GM23248 (cell line): Measurements from ENCODE around the gene CGREF1. TPM values are rescaled to one million over a fixed set of nuclear protein-coding genes. Genes with fewer than 3 reads are reported as not detected.

Source experiments
- DNase-seq: peaks from one replicate; pipeline ENCODE4 v3.0.0-alpha.2; 2015
- H2AFZ ChIP-seq: fragments of 200-600 bp; sonication (generic); 2 replicates; pipeline ENCODE4 v1.6.1; 2016; ENCODE audit warnings: antibody characterized with exemption
- H3F3A ChIP-seq: fragments of 200-600 bp; sonication (generic); 2 replicates; pipeline ENCODE4 v1.6.1; 2016; ENCODE audit warnings: mild to moderate bottlenecking, antibody characterized with exemption, mixed run types; ENCODE audit not compliant: insufficient read depth
- H3K27ac ChIP-seq: fragments of 200-600 bp; sonication (generic); 2 replicates; pipeline ENCODE4 v1.5.1; 2016; ENCODE audit warnings: mild to moderate bottlenecking
- H3K27me3 ChIP-seq: fragments of 200-600 bp; sonication (generic); replicated peaks from 2 replicates; pipeline ENCODE4 v1.6.1; 2016; ENCODE audit warnings: mild to moderate bottlenecking; ENCODE audit not compliant: insufficient read depth
- H3K36me3 ChIP-seq: fragments of 200-600 bp; sonication (generic); 2 replicates; pipeline ENCODE4 v1.6.1; 2016; ENCODE audit warnings: low read depth, mild to moderate bottlenecking
- H3K4me1 ChIP-seq: fragments of 200-600 bp; sonication (generic); 2 replicates; pipeline ENCODE4 v1.6.1; 2016; ENCODE audit warnings: mild to moderate bottlenecking; ENCODE audit not compliant: insufficient read depth
- H3K4me2 ChIP-seq: fragments of 200-600 bp; sonication (generic); one replicate; pipeline ENCODE4 v1.6.1; 2016; ENCODE audit warnings: mild to moderate bottlenecking; ENCODE audit not compliant: unreplicated experiment
- H3K4me3 ChIP-seq: fragments of 200-600 bp; sonication (generic); 2 replicates; pipeline ENCODE4 v1.5.1; 2016; ENCODE audit warnings: mild to moderate bottlenecking
- H3K79me2 ChIP-seq: fragments of 200-600 bp; sonication (generic); 2 replicates; pipeline ENCODE4 v1.6.1; 2016; ENCODE audit warnings: mild to moderate bottlenecking; ENCODE audit not compliant: insufficient read depth
- H3K9ac ChIP-seq: fragments of 200-600 bp; sonication (generic); 2 replicates; pipeline ENCODE4 v1.6.1; 2016; ENCODE audit warnings: mild to moderate bottlenecking
- H3K9me2 ChIP-seq: fragments of 200-600 bp; sonication (generic); 2 replicates; pipeline ENCODE4 v1.6.1; 2016; ENCODE audit warnings: mixed run types, mild to moderate bottlenecking, moderate library complexity; ENCODE audit not compliant: insufficient read depth
- H3K9me3 ChIP-seq: fragments of 200-600 bp; sonication (generic); one replicate; pipeline ENCODE4 v1.6.1; 2017; ENCODE audit warnings: low read depth
- H4K20me1 ChIP-seq: fragments of 200-600 bp; sonication (generic); 2 replicates; pipeline ENCODE4 v1.6.0; 2016; ENCODE audit not compliant: insufficient read depth
- EZH2 ChIP-seq: fragments of 200-600 bp; sonication (generic); IDR thresholded peaks from 2 replicates; pipeline ENCODE4 v1.6.1; 2018; ENCODE audit warnings: antibody characterized with exemption, mild to moderate bottlenecking; ENCODE audit not compliant: insufficient read depth, poor library complexity, severe bottlenecking
- EZH2phosphoT487 ChIP-seq: fragments of 200-600 bp; sonication (generic); IDR thresholded peaks from 2 replicates; pipeline ENCODE4 v1.6.1; 2018; ENCODE audit warnings: antibody characterized with exemption, moderate library complexity, mild to moderate bottlenecking, low read depth; ENCODE audit not compliant: insufficient read depth
- WGBS, 2 experiments: methylation state at CpG; one replicate each; pipeline ENCODE4 v1.1.6; 2015 to 2017; ENCODE audit warnings: low lambda C conversion rate in 2 of 2, low coverage in 1 of 2; ENCODE audit errors: missing lambda C conversion rate in 2 of 2; 5-methylcytosine and 5-hydroxymethylcytosine counted together
- in situ Hi-C: fragments of 300-500 bp; cut with MboI; formaldehyde crosslinking; loops from 2 replicates; pipeline ENCODE4 v1.15.0; 2020
- polyA plus RNA-seq: library from polyadenylated mRNA; unstranded; fragments of >200 nt; fragmentation: Nextera tagmentation; extraction: Ambion mirVana; gene quantifications from 2 replicates; pipeline ENCODE4 v1.2.1, GENCODE V29; 2016
- total RNA-seq: library from RNA; depleted of rRNA; stranded (reverse); fragments of >200 nt; shearing (Covaris generic); gene quantifications from 2 replicates; pipeline ENCODE4 v1.2.3, GENCODE V29; 2014

Gene CGREF1
- total and polyA plus RNA-seq, 2 experiments from 2014 or later = 17.2 to 19.2 TPM

GRCh38 chr2:27148801-27149439, 30.0 kb upstream of the CGREF1 start, which contains the start of gene TCF23:
TSS of gene TCF23 (plus strand) at chr2:27149004. CDS start at chr2:27149134, 130 bp downstream.
- 60 to 63% methylated on average over 12 of the region's 12 CpGs for whole genome bisulfite sequencing, 2 experiments
- no peak for TF ChIP-seq EZH2phosphoT487
- no peak for TF ChIP-seq EZH2
- in situ Hi-C loops = no loop called here
- Histone ChIP-seq H3K4me1 (no peaks in the 10 kb centered on the region), H3K27me3 (0 out of 2 replicates have a peak, but pooled peaks cover 5% of the 10 kb centered on the region), H3F3A (no peaks in the 10 kb centered on the region), H3K27ac (no peak within 1 kb of the TSS), H3K9ac (no peak within 1 kb of the TSS), H2AFZ (no peak within 1 kb of the TSS), H3K4me2 (no peak within 1 kb of the TSS), H3K36me3 (no peaks in the 10 kb centered on the region), H3K9me2 (no peaks in the 10 kb centered on the region), H3K79me2 (no peaks in the 10 kb centered on the region), H3K9me3 (no peaks in the 10 kb centered on the region), H4K20me1 (no peaks in the 10 kb centered on the region), H3K4me3 (no peak within 1 kb of the TSS)
- DNase-seq = no peak

- Histone ChIP-seq H3K4me3 (no peak overlapping the region), H3K9me3 (no peaks in the 10 kb centered on the region), H3K27me3 (peaks cover 12% of the 10 kb centered on the region), H3K36me3 (no peaks in the 10 kb centered on the region), H3F3A (no peaks in the 10 kb centered on the region), H3K4me2 (no peak overlapping the region), H3K9ac (no peak overlapping the region), H3K79me2 (no peaks in the 10 kb centered on the region), H3K4me1 (no peaks in the 10 kb centered on the region), H4K20me1 (no peaks in the 10 kb centered on the region), H2AFZ (no peak overlapping the region), H3K27ac (no peak overlapping the region), H3K9me2 (no peaks in the 10 kb centered on the region)
- TF ChIP-seq EZH2 = no peak
- no peak for TF ChIP-seq EZH2phosphoT487
- WGBS, 2 experiments = 75 to 82% methylated on average over 8 of the region's 8 CpGs
- in situ Hi-C loops = no loop called here
- no peak for DNase-seq
Observed at GRCh38 chr2:27147935-27148334, 29.0 kb upstream of the CGREF1 start.

- H3K9me3 ChIP-seq = no peaks in the 10 kb centered on the region
- no peak overlapping the region for H3K27ac ChIP-seq
- no peaks in the 10 kb centered on the region for H4K20me1 ChIP-seq
- in situ Hi-C loops = no loop called here
- no peaks in the 10 kb centered on the region for H3K79me2 ChIP-seq
- 49 to 53% methylated on average over 2 of the region's 2 CpGs for WGBS, 2 experiments
- no peaks in the 10 kb centered on the region for H3K9me2 ChIP-seq
- H3K9ac ChIP-seq = no peak overlapping the region
- H3K36me3 ChIP-seq = no peaks in the 10 kb centered on the region
- no peak for DNase-seq
- no peaks in the 10 kb centered on the region for H3K4me1 ChIP-seq
- TF ChIP-seq EZH2phosphoT487 (no peak), EZH2 (no peak)
- no peak overlapping the region for H3K4me3 ChIP-seq
- no peak overlapping the region for H2AFZ ChIP-seq
- no peaks in the 10 kb centered on the region for H3F3A ChIP-seq
- no peak overlapping the region for H3K4me2 ChIP-seq
- H3K27me3 ChIP-seq = peaks cover 17% of the 10 kb centered on the region
Observed at GRCh38 chr2:27145682-27146081, 26.8 kb upstream of the CGREF1 start.

GRCh38 chr2:27143285-27143684, 24.4 kb upstream of the CGREF1 start:
- H3K4me2 ChIP-seq = no peak overlapping the region
- H3K27me3 ChIP-seq = peaks cover 17% of the 10 kb centered on the region
- H3K9me3 ChIP-seq = no peaks in the 10 kb centered on the region
- no peak overlapping the region for H3K4me3 ChIP-seq
- DNase-seq = no peak
- WGBS, 2 experiments = 63 to 100% methylated on average over 1 of the region's 1 CpG
- H3K9me2 ChIP-seq = no peaks in the 10 kb centered on the region
- no peaks in the 10 kb centered on the region for H4K20me1 ChIP-seq
- TF ChIP-seq EZH2 (no peak), EZH2phosphoT487 (no peak)
- no peak overlapping the region for H3K27ac ChIP-seq
- H3K4me1 ChIP-seq = no peaks in the 10 kb centered on the region
- H3F3A ChIP-seq = no peaks in the 10 kb centered on the region
- H3K36me3 ChIP-seq = no peaks in the 10 kb centered on the region
- no peak overlapping the region for H3K9ac ChIP-seq
- H3K79me2 ChIP-seq = no peaks in the 10 kb centered on the region
- no peak overlapping the region for H2AFZ ChIP-seq
- in situ Hi-C loops = no loop called here
